CD4-positive, alpha-beta T cell treated with Interleukin-17A for 4 hours (primary cell): ENCODE results near the gene TEAD1.

Experiments used
- DNase-seq: peaks from one replicate; pipeline ENCODE4 v3.0.0-alpha.2; 2020; ENCODE audit warnings: mixed read lengths

The TEAD1 gene

DNA sequence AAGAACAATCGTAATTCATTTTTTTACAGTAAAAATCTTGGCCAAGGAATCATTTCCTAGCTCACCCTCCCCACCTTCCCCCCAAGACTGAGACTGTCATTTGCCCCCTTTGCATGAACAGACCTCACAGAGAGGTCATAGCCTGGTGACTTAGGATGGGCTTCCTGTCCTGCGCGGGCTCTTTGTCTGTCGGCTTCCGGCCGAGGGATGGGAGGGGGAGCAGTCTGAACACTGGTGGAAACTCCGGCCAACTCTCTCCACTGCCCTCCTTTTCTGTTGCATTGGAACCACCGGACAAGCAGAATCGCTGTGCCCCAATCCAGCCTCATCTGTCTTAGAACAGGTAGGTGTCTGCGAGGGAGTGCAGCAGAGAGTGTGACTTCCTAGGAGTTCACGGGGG is 41.7 kb downstream of the TEAD1 start:
- DNase-seq = no peak

DNA sequence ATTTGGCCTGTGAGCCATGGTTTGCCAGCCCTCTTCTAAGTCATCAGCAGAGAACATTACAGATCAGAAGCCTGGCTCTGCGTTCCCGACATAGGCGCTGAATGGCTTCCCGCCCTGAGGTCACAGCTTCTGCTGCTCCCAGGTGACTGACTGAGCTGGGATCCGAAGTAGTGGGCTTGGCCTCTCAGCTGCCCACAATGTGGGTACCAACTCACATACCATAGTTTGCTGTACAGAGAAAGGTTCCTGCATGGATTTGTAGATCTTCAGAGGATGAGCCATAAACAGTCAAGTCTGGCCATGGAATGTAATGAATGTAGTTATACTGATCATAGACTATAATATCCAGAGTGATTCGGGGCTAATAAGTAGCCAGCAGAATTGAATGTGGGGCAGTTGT is 42.6 kb downstream of the TEAD1 start:
- DNase-seq = no peak

DNA sequence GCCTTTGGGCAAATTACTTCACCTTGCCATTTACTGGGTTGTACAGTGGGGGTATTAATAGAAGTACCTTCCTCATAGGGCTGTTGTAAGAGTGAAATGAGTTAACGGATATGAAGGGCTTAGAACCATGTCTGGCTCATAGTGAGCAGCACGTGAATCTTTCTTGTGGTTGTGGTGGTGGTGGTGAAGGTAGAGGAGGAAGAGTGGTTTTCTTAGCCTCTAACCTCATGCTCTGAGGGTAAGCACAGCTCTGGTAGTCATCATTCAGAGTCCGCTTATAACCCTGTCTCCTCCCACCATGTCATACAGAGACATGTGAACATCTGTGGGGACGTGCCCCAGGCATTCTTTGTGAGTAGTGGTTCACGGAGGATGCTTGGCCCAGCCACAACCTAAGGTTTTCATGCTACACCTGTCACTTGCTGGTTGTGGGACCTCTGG is 43.6 kb downstream of the TEAD1 start:
- DNase-seq = peak; percentile 30

DNA sequence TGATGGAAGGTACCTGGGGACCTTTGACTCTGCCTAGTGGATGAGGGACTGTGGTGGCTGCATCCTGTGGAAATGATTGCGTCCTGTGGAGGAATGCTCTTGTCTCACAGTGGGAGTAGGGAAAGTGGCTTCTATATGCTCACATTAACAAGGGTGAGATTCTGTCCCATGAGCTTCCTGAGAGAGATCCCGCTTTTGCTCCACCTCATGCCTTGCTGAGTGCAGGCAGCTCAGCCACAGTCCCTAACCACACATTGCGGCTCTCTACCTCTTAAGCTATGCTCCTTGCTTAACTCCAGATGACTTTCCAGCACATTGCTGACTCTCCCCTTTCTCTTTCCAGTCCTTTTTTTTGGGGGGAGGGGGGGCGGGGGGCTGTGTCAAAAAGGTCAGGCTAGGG is 45.0 kb downstream of the TEAD1 start:
- DNase-seq = no peak

DNA sequence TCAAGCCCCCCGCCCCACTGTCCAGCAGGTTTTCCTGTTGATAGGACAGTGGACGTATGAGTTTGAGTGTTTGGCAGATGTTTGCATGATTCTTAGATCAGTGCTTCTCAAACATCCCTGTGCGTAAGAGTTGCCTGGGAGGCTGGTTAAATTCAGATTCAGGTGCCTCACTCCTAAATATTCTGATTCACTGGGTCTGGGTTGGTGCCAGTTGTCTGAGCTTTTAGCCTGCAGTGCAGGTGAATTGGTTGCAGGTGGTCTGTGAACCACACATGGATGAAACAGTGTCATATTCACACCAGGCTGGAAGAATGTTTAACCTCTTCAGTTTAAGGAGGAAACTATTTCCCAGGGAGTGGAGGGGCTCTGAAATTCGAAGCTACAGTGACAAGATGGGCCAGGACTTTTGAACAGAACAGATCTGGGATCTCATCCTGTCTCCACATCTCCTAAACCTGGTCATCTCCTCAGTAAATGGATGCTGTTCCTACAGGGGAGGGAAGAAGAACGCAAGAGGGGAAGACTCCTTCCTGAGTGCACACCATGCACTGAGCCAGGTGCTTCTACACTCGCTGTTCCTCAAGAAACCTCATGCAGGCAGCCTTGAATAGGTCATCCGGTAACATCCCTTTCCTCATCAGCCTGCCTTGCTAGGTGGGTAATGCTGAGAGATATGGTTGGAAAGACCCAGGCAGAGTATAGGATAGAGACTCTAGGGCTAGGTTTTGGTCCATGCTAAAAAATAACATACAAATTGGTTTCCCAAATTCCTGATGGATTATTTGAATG is 47.8 kb downstream of the TEAD1 start:
- DNase-seq = no peak

DNA sequence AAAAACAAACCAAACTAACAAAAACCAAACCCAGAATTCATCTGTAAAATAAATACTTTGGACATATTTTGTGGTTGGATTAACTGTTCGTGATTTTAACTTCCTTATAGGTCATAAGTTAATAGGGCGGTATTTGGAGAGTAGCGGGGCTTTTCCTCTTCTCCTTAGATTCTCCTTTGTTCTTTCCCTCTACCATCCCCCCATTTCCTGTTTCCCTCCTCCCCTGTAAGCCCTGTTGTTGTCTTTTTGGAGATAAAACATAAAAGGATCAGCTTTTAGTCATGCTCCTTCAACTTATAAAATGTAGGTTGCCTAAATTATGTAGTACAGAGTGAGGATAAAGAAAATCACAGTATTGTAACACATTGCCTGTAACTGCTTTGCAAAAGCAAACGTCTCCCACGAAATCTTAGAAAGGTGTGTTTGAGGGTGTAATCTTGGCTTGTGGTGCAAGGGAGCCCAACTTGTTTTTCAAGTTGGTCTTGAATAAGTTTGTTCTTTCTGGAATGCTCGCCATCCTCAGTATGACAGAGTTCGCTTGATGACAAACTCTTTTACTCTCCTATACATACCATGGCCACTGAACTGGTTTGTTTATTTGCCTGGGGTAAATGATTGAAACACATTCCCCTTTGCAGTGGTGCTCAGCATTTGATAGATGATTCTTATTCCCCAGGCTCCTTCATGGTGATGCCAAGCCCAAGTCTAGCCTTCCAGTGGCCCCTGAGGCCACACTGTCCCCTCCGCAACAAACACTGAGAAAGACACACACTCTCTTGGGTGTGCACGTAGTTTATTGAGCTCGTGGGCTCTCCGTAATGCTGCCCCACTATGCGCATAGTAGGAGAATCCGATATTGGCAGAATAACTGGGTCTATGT is 49.4 kb downstream of the TEAD1 start:
- no peak for DNase-seq

DNA sequence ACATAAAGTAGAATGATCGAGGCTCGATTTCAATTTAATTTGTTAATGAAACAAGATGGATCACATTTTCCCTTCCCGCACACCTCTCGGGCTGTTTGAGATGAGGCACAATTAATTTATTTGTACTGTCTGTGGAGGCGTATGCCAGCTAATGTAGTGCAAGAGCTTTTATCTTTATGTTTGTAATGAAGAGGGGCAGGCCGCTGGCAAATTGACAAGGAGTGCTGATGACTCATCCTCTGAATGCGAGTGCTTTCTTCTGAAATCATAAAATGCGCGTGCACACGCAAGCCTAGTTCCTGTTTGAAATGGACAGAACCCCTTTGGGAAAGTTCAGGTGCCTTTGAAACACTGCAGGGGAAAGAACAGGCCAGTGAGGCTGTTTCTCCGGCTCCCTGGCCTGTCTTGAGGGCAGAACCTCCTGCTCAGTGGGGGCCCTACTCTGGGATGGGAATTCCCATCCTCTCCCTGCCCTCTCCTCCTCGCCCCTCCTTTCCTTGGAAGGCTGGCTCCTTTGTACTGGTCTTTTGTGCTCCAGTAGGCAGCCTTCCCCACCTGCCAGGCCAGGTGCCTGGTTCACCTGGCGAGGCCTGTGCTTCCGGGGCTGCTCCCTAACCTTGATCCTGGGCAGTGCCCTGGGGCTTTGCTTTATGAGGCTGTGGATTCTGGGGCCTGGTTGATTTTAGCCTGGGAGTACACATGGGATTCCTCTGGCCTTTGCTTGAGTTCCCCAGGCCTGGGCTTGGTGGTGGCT is 50.3 kb downstream of the TEAD1 start:
- DNase-seq = peak; percentile 6

DNA sequence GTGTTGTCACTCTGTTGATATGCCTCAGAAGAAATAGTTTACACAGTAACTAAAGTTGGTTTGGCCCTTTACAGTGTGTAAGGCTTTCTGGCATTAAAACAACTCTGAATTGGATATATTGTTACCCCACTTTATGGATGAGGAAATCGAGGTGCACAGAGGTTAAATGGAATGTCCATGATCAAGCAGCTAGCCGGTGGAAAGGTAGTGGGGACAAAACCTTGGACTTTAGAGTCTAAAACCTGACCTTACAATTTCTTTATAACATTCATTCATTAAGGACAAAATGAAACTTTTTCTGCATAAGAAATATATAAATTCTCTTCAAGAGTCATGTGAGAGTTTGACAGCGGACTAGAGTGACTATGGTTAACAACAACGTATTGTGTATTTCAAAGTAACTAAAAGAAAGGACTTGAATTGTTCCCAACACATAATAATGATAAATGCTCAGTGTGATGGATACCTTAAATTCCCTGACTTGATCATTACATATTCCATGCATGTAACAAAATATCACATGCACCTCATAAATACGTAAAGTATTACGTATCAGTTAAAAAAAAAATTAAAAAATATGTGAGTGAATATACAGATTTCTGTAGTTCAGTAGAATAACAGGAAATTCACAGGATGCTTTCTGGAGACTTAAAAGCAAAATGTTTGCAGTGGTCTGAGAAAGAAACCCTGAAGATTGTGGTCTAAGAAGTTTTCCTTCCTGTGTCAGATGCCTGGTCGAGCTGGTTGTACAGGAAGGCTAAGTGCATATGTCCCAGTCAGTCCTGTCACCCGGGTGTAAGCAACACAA is 51.0 kb downstream of the TEAD1 start:
- no peak for DNase-seq

DNA sequence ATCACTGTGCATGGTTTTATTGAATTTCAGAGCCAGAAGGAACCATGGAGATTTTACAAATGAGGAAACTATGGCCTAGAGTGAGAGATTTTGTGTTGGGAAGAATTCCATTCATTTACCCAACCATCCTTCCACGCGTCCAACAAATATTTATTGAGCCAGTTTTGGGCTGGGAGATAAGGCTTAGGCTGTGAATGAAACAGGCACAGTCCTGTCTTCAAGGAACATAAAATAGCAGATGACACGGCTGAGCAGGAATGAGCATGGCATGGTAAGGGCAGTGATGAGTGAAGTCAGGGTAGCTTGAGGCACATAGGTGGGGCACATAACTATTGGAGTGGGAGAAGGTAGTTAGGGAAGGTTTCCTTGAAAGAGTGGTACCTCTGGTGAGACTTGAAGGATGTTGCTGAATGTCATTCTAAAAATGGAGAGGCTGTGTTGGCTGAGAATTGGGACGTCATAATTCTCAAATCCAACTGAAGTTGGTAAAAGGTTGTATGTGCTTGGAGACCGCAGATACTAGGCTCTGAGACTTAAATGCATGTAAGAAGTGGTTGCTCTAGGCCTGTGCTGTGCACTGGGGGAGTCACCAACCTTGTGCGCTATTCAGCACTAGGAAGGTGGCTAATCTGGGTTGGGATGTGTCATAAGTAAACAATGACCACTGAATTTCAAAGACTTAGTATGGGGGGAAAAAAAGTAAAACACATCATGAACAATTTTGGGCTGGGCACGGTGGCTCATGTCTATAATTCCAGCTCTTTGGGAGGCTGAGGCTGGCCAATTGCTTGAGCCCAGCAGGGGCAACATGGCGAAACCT is 51.9 kb downstream of the TEAD1 start:
- no peak for DNase-seq

DNA sequence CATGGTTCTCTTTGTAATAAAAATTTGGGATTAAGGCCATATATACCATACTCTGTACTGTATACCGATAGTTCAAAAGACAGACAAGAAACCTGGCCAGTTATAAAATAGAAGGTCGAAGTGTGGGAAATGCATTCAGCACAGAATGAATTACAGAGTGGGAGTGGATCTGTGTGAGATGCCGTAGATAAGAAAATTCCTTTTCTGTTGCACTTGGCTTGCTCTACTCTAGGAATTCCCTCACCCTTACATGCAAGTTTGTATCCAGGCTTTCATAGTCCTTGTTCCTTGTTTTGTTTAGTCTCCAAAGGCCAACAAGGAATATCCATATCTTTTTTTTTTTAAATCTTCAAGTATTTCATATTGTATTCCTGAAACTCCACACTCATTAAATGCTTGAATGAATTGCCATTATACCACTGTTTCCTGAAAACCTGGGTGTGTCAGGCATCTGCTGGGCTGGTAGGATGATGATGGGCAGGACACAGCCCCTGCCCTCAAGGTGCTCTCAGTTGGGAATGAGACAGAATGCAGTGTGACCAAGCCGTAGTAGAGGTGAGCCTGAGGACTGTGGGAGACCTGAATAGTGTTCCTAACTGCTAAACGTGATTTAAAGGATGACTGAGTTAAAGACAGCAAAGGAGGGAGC is 53.5 kb downstream of the TEAD1 start:
- DNase-seq = no peak

DNA sequence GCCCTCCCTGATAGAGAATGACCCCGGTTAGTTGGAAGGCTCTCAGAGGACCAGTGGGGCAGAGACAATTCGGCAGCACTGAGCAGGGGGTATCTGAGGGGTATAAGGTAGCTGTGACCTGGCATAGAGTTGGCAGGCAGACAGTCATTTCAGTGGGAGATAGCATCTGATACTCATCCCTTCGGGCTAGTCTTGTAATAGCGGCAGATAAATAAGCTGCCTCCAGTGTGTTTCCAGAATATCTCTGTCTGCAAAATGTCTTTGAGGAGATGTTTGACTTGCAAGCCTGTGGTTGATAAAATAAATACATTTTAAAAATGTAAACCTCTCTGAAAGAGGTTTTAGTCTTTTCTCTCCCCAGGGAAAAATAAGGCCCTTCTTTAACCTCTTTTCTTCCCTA is 54.2 kb downstream of the TEAD1 start:
- DNase-seq = no peak

DNA sequence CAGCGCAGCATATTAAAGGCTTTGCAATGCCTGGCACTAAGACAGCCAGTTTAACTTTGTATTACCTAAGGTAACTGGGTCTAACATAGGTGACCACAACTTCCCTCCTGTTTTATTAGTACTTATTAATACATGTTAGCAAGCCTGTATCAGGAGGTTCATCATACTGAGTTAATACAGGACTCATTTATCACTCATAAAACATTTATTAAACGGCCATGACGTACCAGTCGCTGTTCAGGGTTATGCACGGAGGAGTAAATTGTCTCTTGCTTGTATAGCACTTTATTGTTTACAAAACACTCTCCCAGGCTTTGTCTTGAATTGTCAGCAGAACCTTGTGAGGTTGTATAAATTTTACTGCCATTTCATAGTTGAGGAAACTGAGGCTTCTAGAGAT is 55.7 kb downstream of the TEAD1 start:
- DNase-seq = no peak

DNA sequence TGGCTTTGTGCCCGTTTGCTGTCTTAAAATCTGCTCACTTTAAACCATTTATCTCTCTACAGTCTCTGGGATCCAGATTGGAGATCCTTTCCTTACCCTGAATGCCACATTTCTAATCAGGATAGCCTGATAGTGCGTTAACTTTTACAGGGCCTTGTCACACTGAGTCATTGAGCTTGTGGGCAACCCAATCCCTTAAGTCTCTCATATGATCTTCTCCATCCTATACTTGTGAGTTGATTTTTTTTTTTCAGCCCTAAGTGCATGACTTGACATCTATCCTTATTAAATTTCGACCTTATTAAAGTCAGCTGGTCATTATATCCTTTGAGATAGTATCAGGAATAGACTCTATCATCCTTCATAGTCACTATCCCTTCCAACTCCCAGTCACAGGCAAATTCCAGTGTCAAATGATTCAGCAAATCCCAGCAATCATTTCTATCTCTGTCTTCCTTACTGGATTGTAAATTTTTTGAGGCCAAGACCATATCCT is 57.7 kb downstream of the TEAD1 start:
- no peak for DNase-seq

DNA sequence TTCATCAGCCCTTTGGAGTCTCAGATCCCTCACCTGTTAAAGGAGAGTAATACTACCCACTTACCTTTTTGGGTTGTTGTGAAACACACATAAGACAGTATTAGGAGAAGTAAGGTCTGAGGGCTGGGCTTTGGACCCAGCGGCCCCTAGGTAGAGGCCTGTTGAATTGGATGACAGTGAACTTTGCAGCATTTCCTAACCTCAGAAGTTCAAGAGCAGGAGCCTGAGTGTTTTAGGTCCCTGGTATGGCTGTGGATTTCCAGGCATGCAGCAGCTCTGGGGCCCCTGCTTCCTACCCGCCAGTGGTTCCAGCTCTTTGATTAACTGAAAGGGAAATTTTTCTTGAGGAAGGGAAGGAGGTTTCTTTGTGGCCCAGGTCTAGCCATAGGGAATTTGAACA is 58.9 kb downstream of the TEAD1 start:
- DNase-seq = no peak

DNA sequence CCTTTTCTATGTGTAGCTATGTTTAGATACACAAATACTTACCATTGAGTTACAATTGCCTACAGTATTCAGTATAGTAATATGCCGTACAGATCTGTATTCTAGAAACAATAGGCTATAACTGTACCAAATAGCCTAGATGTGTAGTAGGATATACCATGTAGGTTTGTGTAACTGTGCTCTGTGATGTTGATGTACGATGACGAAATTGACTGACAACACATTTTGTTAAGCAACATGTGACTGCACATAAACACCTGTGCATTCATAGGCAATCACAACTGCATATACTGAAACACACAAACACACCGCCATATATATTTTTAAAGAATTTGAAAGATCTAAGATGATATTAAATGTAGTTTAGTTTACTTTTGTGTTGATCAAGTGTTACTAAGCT is 60.4 kb downstream of the TEAD1 start:
- no peak for DNase-seq

DNA sequence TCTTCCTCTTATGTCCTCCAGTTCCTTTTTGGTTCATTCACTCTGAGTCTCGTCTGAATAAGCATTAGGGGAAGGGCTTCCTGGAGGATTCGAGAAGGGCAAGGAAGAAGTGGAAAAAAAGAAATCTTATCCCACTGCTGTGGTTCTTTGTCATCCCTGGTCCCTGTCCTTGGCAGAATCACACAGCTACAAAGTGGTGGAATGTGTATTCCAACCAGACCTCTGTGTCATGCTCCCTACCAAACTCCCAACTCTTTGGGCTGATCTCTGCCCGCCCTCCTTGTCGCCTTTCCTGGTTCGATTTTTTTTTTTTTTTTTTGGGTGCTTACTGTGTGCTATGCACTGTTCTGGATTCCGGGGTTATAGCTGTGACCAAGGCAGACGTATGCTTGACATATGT is 61.0 kb downstream of the TEAD1 start:
- no peak for DNase-seq

DNA sequence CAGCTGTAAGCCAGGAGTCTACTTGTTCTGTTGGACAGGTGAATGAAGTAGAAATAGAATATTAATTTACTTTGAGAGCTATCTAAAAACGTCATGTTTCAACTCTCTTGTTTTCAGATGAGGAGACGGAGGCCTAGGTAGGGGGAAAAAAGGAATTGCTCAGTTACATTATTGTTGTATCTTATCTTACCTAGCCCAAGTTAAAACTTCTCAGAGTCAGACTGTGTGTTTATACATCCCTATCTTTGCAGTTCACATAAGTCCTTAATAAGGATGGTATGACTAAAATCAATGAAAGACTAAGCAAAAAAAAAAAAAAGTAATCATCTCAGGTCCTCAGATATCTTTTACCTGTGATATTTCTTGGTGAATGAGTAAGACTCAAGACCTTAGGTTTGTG is 62.8 kb downstream of the TEAD1 start:
- no peak for DNase-seq

DNA sequence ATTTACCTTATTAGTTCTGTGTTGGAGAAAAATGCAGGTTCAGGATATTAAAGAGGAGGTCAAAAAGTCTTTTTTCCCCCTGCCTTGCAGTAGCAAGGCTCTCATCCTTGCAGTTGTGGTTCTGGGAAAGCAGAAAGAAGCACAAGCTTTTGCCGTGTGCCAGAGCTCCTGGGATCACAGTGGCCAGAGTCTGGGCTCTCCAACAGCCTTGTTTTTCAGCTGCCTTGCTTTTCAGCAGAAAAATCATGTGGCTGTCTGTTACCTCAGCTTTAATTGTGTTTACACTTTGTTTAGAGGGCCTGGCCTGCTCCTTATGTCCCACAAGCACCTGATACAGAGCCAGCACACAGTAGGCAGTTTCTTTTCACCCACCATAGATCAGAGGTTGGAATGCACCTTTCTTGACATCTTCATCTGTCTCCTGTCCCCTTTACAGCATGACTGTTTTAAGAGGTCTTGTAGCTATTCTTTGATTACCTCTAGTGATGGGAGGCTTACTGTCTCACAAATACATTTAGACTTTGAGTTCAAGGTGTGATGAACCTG is 67.5 kb downstream of the TEAD1 start:
- no peak for DNase-seq

DNA sequence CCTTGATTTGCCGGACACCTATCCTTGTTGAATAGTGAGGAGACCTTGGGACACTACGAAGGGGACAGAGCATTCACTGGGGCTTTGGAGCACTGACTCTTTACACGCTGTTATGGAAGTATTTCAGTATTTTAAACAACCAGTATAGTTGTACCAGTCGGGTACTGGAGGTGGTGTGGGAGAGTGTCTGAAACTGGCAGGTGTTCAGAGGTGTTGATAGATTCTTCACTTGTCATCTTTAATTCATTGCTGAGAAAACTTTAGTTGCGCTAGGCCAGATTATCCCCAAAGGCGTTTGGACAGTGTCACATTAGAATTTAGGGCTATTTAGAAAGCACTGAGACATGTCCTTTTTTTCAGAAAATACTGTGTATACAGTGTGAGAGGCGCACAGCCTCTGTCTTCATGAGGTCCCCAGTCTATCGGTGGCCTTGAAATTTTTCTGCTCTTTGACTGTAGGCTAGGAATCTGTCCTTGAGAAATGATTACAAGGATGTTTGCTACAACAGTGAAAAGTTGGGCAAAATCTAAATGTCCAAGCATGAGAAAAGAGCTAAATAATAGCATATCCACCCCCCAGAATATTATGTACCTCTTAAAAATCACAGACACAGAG is 69.7 kb downstream of the TEAD1 start:
- DNase-seq = no peak

DNA sequence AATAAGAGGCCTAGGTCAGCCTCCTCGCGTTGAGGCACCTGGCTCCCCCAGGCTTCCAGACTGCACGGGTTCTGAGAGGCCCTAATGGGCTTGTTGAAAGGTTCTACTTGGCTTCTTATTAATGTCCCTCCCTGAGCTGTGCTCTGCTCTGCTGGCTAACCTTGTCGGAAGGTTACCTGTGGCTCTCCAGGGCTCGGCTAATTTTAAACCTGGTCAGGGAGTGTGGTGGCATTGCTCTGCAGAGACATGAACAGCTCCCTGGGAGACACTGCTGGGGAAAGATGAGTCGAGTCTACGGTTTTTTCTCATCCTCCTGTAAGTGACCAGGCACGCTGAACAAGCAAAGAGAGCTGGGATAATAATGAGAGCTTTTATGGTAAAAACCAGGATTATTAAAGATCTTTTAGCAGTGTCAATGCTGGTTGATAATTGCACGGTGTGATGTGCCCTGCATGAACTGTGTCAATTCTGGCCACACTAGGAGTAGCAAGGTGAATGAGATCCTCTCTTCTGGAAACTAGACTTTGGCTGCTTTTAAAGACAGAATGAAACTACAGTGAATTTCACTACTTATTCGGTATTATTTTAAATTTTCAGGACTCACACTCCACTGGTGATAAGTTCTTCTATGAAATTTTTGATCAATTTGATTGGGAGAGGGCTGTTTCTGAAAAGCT is 70.7 kb downstream of the TEAD1 start:
- DNase-seq = no peak
